GM19452 (cell line): ENCODE results near the gene RGS19.

Source experiments
- ATAC-seq: cut with Tn5 transposase; IDR thresholded peaks from one replicate; pipeline ENCODE4 v1.9.1; 2021; ENCODE audit not compliant: unreplicated experiment

The RGS19 gene

GRCh38 chr20:64108731-64109681 lies 29.7 kb upstream of the RGS19 start:
- no peak for ATAC-seq

DNA sequence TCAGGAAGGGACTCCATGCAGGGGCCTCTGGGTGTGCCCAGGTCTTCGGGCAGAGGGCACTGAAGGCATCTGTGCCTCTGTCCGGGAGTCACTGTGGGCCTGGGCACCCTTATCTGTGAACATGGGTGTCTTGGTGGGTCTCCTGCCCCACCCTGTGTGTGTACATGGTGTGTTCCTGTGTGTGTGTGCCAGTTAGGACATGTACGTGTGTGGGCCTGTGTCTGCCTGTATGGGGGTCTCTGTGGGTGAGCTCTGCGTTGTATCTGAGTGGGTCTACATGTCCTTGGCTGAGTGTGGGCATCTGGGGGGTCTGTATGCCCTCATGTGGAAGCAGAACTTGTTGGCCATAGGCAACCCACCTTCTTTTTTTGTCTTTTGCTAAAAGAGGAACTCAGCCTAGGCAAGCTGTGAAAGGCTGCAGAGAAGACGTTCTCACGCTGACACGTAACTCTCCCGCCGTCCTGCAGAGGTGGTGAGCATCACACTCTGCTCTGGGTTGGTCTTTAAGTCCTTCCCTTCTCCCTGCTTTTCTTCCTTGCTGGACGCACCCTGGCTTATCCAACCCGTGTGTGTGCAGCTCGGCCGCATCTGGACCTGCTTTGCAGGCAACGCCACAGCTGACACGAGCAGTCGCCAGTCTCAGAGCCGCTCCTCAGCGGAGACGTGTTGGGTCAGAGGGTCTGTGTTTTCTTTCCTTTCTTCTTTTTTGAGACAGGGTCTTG lies 28.6 kb upstream of the RGS19 start:
- no peak for ATAC-seq

DNA sequence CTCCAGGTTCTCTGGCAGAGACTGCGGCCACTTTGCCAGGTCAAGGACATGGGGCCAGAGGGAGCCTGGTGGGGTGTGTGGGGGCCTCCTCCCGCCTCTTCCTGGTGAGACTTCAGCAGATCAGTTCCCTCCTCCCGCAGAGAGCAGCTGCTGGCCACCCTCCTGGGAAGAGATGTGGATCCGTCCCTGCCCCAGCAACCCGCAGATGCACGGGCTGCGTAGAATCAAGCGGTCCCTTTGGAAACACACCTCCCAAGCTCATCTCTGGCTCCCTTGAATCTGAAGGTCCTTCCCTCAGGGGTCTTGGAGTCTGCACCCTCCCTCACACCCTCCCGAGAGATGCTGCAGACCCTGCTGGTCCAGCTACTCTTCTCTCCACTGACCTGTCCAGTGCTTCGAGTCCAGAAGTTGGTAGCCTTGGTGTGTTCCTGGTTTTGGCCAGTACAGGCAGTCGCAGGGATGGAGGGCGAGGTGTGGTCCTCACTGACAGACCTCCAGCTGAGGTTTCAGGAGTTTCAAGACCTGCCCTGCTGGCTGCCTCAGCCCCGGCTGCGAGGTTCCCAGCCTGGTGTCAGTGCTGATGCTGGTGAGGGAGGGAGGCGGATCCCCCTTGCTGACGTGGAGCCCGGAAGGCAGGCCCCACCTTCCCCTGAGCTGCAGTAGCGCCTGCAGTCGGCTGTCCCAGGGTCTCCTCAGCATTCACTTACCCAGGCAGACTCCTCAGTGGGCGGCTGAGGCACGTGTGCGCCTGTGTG lies 27.8 kb upstream of the RGS19 start, which contains the start of gene NPBWR2:
Gene NPBWR2, minus strand, starts transcription at position 585 of the 755 bp plus-strand sequence. CDS start 734 bp downstream, outside the sequence.
- ATAC-seq = no peak

DNA sequence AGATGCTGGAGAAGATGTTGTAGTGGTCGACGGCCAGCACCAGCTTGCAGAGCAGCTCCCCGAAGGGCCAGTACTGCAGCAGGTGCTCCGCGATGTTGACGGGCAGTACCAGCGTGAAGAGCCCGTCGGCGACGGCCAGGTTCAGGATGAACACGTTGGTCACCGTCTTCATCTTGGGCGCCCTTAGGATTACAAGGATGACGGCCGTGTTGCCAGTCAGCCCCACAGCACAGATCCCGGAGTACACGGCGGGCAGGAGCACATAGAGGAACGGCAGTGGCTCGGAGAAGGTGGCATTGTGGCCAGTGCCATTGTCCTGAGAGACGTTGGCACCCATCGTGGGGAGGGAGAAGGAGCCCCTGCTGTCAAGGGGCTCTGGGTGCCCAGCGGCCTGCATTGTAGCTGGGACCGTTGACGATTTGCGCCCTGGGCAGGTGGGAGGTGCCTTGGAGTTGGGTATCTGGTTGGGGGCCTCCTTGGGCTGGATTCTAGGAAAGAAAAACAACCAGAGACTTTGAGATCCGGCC lies 27.2 kb upstream of the RGS19 start:
- ATAC-seq = no peak

GRCh38 chr20:64105846-64106434 lies 26.6 kb upstream of the RGS19 start:
- ATAC-seq = no peak

GRCh38 chr20:64104667-64105451 lies 25.5 kb upstream of the RGS19 start:
- no peak for ATAC-seq

GRCh38 chr20:64103871-64104666 lies 24.8 kb upstream of the RGS19 start:
- ATAC-seq = no peak

- no peak for ATAC-seq
Measured at GRCh38 chr20:64102647-64103354, 23.5 kb upstream of the RGS19 start.

DNA sequence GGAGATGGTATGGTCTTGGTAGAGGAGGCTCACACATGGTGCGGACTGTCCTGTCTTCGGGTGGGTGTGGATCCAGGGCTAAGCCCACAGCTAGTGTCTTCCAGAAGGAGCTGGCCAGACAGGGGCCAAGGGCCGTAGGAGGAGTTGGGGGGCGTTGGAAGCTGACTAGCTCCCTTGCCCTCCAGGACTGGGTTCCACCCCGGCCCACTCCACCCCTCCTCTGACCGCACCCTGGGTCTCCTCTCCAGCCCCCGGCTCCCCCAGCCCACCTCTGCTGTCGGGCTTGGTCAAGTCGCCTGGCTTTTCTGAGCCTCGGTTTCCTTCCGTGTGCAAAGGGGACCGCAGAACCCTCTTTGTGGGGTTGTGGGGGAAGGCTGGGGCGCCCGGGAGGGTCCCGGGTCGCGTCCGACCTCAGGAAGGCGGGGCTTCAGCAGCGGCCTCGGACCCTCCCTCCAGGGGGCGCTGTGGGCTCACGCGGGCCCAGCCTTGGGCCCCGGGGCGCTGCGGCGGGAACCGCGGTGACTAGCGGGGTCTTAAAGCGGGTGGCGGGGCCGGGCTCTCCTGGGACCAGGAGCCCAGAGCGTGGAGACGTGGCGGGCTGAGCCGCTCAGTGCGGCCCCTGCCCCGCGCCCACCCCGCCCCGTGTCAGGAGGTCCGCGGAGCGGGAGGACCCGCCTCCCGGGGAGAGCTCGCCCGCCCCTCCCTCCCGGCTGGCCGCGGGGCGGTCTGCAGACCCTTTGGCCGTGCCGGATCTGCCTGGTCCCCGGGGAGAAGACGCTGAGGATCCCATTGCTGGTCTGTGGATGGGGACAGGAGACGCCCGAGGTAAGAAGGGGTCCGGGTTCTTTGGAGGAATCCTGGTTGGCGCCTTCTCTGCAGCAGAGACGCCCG lies 22.7 kb upstream of the RGS19 start:
- no peak for ATAC-seq

DNA sequence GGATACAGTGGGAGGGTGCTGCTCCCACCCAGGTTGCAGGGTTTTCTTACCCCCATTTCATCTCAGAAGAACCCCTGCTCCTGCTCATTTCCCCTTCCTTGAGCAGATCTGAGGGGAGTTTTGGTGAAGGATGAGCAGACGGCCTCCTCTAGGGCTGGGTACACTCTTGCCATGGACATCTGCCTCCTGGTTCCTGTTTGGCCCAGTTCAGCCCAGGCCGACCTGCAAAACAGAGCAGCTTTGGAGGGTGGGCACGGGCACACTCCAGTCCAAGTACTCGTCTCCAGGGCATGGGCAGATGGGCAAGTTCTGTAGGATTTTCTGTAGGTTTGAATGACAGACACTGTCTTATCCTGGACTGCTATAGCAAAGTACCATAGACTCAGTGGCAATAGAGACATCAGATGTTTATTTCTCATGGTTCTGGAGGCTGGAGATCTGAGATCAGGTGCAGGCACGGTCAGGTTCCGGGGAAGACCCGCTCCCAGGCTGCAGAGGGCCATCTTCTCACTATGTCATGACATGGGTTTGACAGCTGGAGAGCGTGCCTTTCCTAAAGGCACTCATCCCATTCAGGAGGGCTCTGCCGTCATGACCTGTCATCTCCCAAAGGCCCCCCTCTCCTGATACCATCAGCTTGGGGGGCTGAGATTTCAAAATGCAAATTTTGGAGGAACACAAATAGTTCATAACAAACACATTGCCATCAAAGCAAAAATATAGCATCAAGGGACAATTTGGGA lies 21.8 kb upstream of the RGS19 start:
- ATAC-seq = no peak

DNA sequence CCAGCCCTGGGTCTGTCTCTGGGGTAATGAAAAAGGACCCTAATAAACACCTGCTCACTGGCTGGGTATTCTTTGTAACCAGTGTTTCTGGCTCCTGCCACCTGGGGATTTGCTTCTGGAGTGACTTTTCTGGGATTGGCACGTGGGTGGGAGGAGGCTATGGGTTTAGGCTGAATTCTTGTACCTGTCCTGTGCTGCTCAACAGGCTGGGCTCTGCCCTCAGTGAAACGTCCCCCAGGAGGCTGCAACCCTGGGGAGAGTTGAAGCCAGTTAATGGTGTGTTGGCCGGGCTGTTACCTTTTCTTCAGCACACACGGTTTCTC lies 21.2 kb upstream of the RGS19 start:
- no peak for ATAC-seq

DNA sequence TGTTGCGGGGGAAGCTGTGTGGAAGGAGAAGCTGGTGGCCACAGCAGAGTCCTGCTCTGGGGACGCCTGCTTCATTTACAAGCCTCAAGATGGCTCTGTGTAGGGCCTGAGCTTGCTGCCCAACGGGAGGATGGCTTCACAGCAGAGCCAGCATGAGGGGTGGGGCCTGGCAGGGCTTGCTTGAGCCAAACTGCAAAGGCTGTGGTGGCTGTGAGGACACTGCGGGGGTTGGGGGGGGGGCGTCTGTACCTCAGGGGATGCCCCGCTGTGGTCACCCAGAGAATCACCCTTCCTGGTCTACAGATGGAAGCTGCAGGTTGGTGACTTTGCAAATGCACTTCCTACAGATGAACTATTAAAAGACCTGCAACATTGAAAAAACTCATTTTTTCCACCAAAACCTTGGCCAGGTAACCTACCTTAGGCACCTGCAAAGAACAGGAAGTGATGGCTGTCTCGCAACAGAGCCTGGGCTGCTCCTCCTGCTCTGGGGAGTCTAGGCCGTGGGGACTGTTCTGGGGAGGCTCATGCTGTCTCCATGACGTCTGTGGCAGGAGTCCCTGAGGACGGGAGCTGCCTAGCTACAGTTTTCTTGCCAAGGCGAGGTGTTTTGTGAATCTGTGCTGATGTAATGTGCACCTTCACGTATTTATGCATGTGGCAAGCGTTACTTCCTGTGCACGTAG lies 20.7 kb upstream of the RGS19 start:
- ATAC-seq = no peak

DNA sequence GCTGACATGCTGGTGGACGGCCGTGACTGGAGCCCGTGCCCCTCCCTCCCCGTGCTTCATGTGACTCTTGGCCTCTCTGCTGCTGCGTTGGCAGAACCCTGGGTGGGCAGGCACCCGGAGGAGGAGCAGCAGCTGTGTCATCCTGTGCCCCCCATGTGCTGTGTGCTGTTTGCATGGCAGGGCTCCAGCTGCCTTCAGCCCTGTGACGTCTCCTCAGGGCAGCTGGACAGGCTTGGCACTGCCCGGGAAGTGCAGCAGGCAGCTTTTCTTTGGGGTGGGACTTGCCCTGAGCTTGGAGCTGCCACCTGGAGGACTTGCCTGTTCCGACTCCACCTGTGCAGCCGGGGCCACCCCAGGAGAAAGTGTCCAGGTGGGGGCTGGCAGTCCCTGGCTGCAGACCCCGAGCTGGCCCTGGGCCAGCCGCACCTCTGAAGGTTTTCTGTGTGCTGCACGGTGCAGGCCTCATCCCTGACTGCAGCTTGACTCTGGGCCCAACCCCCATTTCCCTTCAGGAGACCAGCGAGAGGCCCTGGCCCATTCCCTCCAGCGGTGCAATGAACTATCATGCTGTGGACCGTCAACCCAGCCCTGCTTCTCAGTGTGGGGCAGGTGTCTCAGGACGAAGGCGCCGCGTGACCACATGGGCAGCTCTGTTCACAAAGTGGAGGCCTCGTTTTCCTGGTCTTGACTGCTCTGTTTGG lies 19.9 kb upstream of the RGS19 start:
- no peak for ATAC-seq

GRCh38 chr20:64098471-64099013 lies 19.2 kb upstream of the RGS19 start:
- ATAC-seq = no peak

DNA sequence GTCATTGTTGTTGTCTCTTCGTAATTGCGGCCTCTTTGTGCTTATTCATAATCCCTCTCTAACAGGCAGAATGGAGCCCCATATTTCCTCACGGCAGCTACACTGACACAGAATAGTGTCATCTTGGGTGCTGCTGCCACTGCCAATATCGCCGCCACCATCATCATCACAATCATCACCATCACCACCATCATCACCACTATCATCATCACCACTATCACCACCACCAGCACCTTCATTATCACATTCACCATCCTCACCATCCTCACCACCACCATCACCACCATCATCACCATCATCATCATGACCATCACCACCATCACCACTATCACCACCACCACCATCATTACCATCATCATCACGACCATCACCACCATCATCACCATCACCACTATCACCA lies 17.2 kb upstream of the RGS19 start:
- ATAC-seq = no peak
